ENCODE data around the gene LACTB. TPM values are rescaled to one million over a fixed set of nuclear protein-coding genes. Genes with fewer than 3 reads are reported as not detected.

Gene LACTB
- polyA plus RNA-seq, 1 donor from 2014 or later: 24.3 TPM

- Histone ChIP-seq H3K36me3 (ENCODE audit: insufficient read depth, low read length) (no peaks in the 10 kb centered on the region), H3K9me3 (ENCODE audit: low read length) (no peaks in the 10 kb centered on the region), H3K27ac (ENCODE audit: low read length) (peak overlapping the region; percentile 88), H3K27me3 (ENCODE audit: insufficient read depth, low read depth, low read length) (no peaks in the 10 kb centered on the region), H3K79me2 (replicated peaks; ENCODE audit: insufficient read depth, low read length) (peaks cover 65% of the 10 kb centered on the region), H3K9ac (ENCODE audit: low read length) (peak overlapping the region; percentile 86), H3K4me3 (ENCODE audit: low read length) (peak overlapping the region; percentile 72), H2AFZ (ENCODE audit: low read depth, low read length) (no peak overlapping the region), H3K9me2 (ENCODE audit: insufficient read depth, low read length) (no peaks in the 10 kb centered on the region), H3K4me2 (ENCODE audit: low read length) (peak overlapping the region; percentile 62), H4K20me1 (ENCODE audit: insufficient read depth) (no peaks in the 10 kb centered on the region), H3F3A (ENCODE audit: insufficient read depth, low read length, poor library complexity, severe bottlenecking) (peaks cover 3% of the 10 kb centered on the region)
- TF ChIP-seq, protein P1, sequence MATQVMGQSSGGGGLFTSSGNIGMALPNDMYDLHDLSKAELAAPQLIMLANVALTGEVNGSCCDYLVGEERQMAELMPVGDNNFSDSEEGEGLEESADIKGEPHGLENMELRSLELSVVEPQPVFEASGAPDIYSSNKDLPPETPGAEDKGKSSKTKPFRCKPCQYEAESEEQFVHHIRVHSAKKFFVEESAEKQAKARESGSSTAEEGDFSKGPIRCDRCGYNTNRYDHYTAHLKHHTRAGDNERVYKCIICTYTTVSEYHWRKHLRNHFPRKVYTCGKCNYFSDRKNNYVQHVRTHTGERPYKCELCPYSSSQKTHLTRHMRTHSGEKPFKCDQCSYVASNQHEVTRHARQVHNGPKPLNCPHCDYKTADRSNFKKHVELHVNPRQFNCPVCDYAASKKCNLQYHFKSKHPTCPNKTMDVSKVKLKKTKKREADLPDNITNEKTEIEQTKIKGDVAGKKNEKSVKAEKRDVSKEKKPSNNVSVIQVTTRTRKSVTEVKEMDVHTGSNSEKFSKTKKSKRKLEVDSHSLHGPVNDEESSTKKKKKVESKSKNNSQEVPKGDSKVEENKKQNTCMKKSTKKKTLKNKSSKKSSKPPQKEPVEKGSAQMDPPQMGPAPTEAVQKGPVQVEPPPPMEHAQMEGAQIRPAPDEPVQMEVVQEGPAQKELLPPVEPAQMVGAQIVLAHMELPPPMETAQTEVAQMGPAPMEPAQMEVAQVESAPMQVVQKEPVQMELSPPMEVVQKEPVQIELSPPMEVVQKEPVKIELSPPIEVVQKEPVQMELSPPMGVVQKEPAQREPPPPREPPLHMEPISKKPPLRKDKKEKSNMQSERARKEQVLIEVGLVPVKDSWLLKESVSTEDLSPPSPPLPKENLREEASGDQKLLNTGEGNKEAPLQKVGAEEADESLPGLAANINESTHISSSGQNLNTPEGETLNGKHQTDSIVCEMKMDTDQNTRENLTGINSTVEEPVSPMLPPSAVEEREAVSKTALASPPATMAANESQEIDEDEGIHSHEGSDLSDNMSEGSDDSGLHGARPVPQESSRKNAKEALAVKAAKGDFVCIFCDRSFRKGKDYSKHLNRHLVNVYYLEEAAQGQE (IDR thresholded peaks at IDR 0.05; ENCODE audit: borderline replicate concordance): no peak
- TF ChIP-seq CTCF (IDR thresholded peaks at IDR 0.05; ENCODE audit: poor library complexity, severe bottlenecking) (no peak), EP300 (conservative IDR thresholded peaks at IDR 0.05; ENCODE audit: poor library complexity, severe bottlenecking) (no peak), RAD21 (conservative IDR thresholded peaks at IDR 0.05) (no peak), TAF1 (IDR thresholded peaks at IDR 0.05; ENCODE audit: low read depth) (no peak), EZH2 (IDR thresholded peaks at IDR 0.05; ENCODE audit: borderline replicate concordance, insufficient read depth, low read length, poor library complexity, severe bottlenecking) (no peak), SMC3 (conservative IDR thresholded peaks at IDR 0.05; ENCODE audit: poor library complexity) (no peak)
Observed at GRCh38 chr15:63190769-63191649, 69.3 kb downstream of the LACTB start.

Other genes with a start within 250 kb of the LACTB start
- gene TPM1, start 79.1 kb upstream of the LACTB start, polyA plus RNA-seq: 254 and 273 TPM in 2 replicates
- 58.2 and 70.0 TPM in 2 replicates for gene RPS27L, start 35.6 kb downstream of the LACTB start, polyA plus RNA-seq
- 68.3 and 87.1 TPM in 2 replicates for gene RAB8B, start 67.7 kb downstream of the LACTB start, polyA plus RNA-seq
- 13.2 and 14.6 TPM in 2 replicates for gene APH1B, start 155.7 kb downstream of the LACTB start, polyA plus RNA-seq